MM.1S (cell line): ENCODE measurements around the gene ZNF227.
"Not testable (repeated sequence)": the region's sequence is repeated elsewhere in the genome, so short reads cannot be mapped to it uniquely, and the experiment has no call there.

Source experiments
- DNase-seq: peaks from one replicate; pipeline ENCODE4 v3.0.0-alpha.2; 2015
- H2AFZ ChIP-seq: fragments of 300-600 bp; sonication (generic); 2 replicates; pipeline ENCODE4 v1.6.0; 2016; ENCODE audit warnings: antibody characterized with exemption, low read length
- H3F3A ChIP-seq: fragments of 300-600 bp; sonication (generic); 2 replicates; pipeline ENCODE4 v1.6.1; 2016; ENCODE audit warnings: mild to moderate bottlenecking, antibody characterized with exemption, low read length, moderate library complexity, mixed read lengths; ENCODE audit not compliant: insufficient read depth
- H3K27ac ChIP-seq: fragments of 300-600 bp; sonication (generic); 2 replicates; pipeline ENCODE4 v1.5.1; 2016; ENCODE audit warnings: mild to moderate bottlenecking, low read length
- H3K27me3 ChIP-seq: fragments of 300-600 bp; sonication (generic); replicated peaks from 2 replicates; pipeline ENCODE4 v1.6.0; 2016; ENCODE audit warnings: low read length; ENCODE audit not compliant: insufficient read depth
- H3K36me3 ChIP-seq: fragments of 300-600 bp; sonication (generic); replicated peaks from 2 replicates; pipeline ENCODE4 v1.6.1; 2016; ENCODE audit warnings: mild to moderate bottlenecking, low read length, mixed read lengths; ENCODE audit not compliant: insufficient read depth
- H3K4me1 ChIP-seq: fragments of 300-600 bp; sonication (generic); 2 replicates; pipeline ENCODE4 v1.6.1; 2016; ENCODE audit warnings: low read length, mixed read lengths
- H3K4me2 ChIP-seq: fragments of 300-600 bp; sonication (generic); 2 replicates; pipeline ENCODE4 v1.6.0; 2016; ENCODE audit warnings: low read depth, low read length
- H3K4me3 ChIP-seq: fragments of 300-600 bp; sonication (generic); 2 replicates; pipeline ENCODE4 v1.5.1; 2016; ENCODE audit warnings: low read length, mixed read lengths
- H3K79me2 ChIP-seq: fragments of 300-600 bp; sonication (generic); 2 replicates; pipeline ENCODE4 v1.6.1; 2016; ENCODE audit warnings: mixed run types, low read length, mixed read lengths
- H3K9ac ChIP-seq: fragments of 300-600 bp; sonication (generic); 2 replicates; pipeline ENCODE4 v1.6.1; 2016; ENCODE audit warnings: low read length, mixed read lengths
- H3K9me2 ChIP-seq: fragments of 300-600 bp; sonication (generic); replicated peaks from 2 replicates; pipeline ENCODE4 v1.6.1; 2016; ENCODE audit warnings: mild to moderate bottlenecking, low read length, mixed read lengths; ENCODE audit not compliant: insufficient read depth
- H3K9me3 ChIP-seq: fragments of 300-600 bp; sonication (generic); replicated peaks from 2 replicates; pipeline ENCODE4 v1.6.1; 2016; ENCODE audit warnings: mild to moderate bottlenecking, low read length, mixed read lengths; ENCODE audit not compliant: insufficient read depth
- H4K20me1 ChIP-seq: fragments of 300-600 bp; sonication (generic); 2 replicates; pipeline ENCODE4 v1.6.1; 2016; ENCODE audit warnings: mild to moderate bottlenecking, low read length, moderate library complexity, mixed read lengths; ENCODE audit not compliant: insufficient read depth
- CTCF ChIP-seq: fragments of 300-600 bp; sonication (generic); IDR thresholded peaks from 2 replicates; pipeline ENCODE4 v1.5.1; 2016; ENCODE audit warnings: antibody characterized with exemption, low read length, mixed read lengths
- EZH2 ChIP-seq: fragments of 300-600 bp; sonication (generic); optimal IDR thresholded peaks from 2 replicates; pipeline ENCODE3; 2017; ENCODE audit warnings: low read depth, mild to moderate bottlenecking, antibody characterized with exemption, low read length, mixed read lengths
- EZH2phosphoT487 ChIP-seq: fragments of 300-600 bp; sonication (generic); IDR thresholded peaks from 2 replicates; pipeline ENCODE4 v1.6.1; 2018; ENCODE audit warnings: antibody characterized with exemption, low read length

Gene ZNF227

DNA sequence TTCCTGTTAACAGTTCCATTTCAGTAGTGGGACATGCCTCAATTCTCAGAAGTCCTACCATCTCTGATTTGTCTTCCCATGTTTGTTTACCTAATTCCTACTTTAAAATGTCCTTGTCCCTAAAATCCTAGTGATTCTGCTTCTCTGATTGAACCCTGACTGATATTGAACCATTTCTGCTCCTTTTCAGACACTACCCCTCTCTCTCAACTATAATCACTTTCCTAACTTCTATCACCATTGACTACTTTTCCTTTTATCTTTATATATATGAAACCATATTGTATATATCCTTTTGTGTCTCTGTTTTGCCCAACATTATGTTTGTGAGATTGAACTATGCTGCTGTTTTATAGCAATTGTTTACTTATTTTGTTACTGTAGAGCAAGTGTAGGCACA lies 15.6 kb upstream of the ZNF227 start:
- Histone ChIP-seq H3K9me2 (no peaks in the 10 kb centered on the region), H4K20me1 (no peaks in the 10 kb centered on the region), H3K9me3 (no peaks in the 10 kb centered on the region), H3K27me3 (no peaks in the 10 kb centered on the region), H3K27ac (no peak overlapping the region), H2AFZ (no peak overlapping the region), H3K9ac (no peak overlapping the region), H3F3A (no peaks in the 10 kb centered on the region), H3K36me3 (no peaks in the 10 kb centered on the region), H3K4me2 (no peak overlapping the region), H3K4me3 (no peak overlapping the region), H3K79me2 (no peaks in the 10 kb centered on the region), H3K4me1 (no peaks in the 10 kb centered on the region)
- DNase-seq, result no peak
- TF ChIP-seq EZH2 (no peak), EZH2phosphoT487 (no peak), CTCF (no peak)

DNA sequence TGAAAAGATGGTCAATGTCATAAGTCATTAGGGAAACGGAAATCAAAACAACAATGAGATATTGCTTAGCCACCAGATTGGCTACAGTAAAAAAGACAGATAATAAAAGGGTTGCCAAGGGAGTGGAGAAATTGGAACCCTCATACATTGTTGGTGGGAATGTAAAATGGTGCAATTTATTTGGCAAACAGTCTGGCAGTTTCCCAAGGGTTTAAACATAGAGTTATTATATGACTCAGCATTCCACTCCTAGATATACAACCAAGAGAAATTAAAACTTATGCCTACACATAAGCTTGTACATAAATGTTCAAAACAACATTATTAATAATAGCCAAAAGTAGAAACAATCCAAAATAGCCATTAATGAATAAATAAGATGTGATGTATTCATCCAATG lies 9.9 kb upstream of the ZNF227 start:
- Histone ChIP-seq H3K4me1 (no peaks in the 10 kb centered on the region), H3K9me2 (no peaks in the 10 kb centered on the region), H3K79me2 (no peaks in the 10 kb centered on the region), H3K9ac (no peak overlapping the region), H4K20me1 (no peaks in the 10 kb centered on the region), H2AFZ (no peak overlapping the region), H3K36me3 (no peaks in the 10 kb centered on the region), H3K27me3 (no peaks in the 10 kb centered on the region), H3K4me2 (no peak overlapping the region), H3F3A (no peaks in the 10 kb centered on the region), H3K27ac (no peak overlapping the region), H3K4me3 (no peak overlapping the region), H3K9me3 (no peaks in the 10 kb centered on the region)
- TF ChIP-seq EZH2 (no peak), CTCF (no peak), EZH2phosphoT487 (no peak)
- no peak for DNase-seq

DNA sequence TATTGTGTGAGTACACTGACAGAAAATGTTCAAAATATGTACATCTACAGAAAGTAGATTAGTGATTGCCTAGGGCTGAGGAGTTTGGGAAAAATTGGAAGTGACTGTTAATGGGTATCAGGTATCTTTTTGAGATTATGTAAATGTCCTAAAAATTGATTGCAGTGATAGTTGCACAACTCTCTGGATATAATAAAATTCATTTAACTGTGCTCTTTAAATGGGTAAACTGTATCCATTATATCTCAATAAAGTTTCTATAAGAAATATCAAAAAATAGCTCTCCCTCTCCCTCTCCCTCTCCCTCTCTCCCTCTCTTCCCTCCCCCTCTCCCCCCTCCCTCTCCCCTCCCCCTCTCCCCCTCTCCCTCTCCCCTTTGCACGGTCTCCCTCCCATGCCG lies 9.4 kb upstream of the ZNF227 start:
- no peaks in the 10 kb centered on the region for H3K36me3 ChIP-seq
- no peaks in the 10 kb centered on the region for H3K9me3 ChIP-seq
- H3F3A ChIP-seq, result no peaks in the 10 kb centered on the region
- H3K4me1 ChIP-seq, result no peaks in the 10 kb centered on the region
- no peaks in the 10 kb centered on the region for H3K27me3 ChIP-seq
- H2AFZ ChIP-seq, result no peak overlapping the region
- TF ChIP-seq CTCF (no peak), EZH2phosphoT487 (no peak), EZH2 (no peak)
- H3K9me2 ChIP-seq, result no peaks in the 10 kb centered on the region
- no peak overlapping the region for H3K4me3 ChIP-seq
- no peak overlapping the region for H3K4me2 ChIP-seq
- no peak for DNase-seq
- H4K20me1 ChIP-seq, result no peaks in the 10 kb centered on the region
- no peak overlapping the region for H3K9ac ChIP-seq
- no peaks in the 10 kb centered on the region for H3K79me2 ChIP-seq
- no peak overlapping the region for H3K27ac ChIP-seq

- not testable (repeated sequence) for H3K27me3 ChIP-seq, H3K9me3 ChIP-seq, H4K20me1 ChIP-seq, H3K9ac ChIP-seq, H3K4me3 ChIP-seq, H3K9me2 ChIP-seq, H3K4me1 ChIP-seq, H3F3A ChIP-seq, H3K36me3 ChIP-seq, DNase-seq, H3K79me2 ChIP-seq, H2AFZ ChIP-seq, H3K4me2 ChIP-seq, H3K27ac ChIP-seq
Observed at GRCh38 chr19:44203877-44204276, 8.5 kb upstream of the ZNF227 start.
